Measurements from ENCODE around the gene KIF3C. TPM values are rescaled to one million over a fixed set of nuclear protein-coding genes. Genes with fewer than 3 reads are reported as not detected.
"Not testable (repeated sequence)": the region's sequence is repeated elsewhere in the genome, so short reads cannot be mapped to it uniquely, and the experiment has no call there.

KIF3C gene
- total RNA-seq, 1 experiment from 2014 or later = 41.4 TPM

GRCh38 chr2:25912851-25913695 is 69.2 kb downstream of the KIF3C start:
- H3K9ac ChIP-seq (ENCODE audit: extremely low read depth, insufficient read length, low read length) = no peak overlapping the region
- no peaks in the 10 kb centered on the region for H3K79me1 ChIP-seq (ENCODE audit: insufficient read depth, low read depth, low read length, poor library complexity, severe bottlenecking)
- no CpG with 5 or more reads among the region's 10 CpGs for WGBS (ENCODE audit: extremely low coverage, insufficient read length, low lambda C conversion rate)
- no peak overlapping the region for H3K4ac ChIP-seq (ENCODE audit: low read depth, low read length)
- no peak overlapping the region for H2BK5ac ChIP-seq (ENCODE audit: insufficient read length, low read length)
- peak overlapping the region; percentile 79 for H3K4me2 ChIP-seq (ENCODE audit: insufficient read depth, insufficient read length, low read length)
- no peak overlapping the region for H2AFZ ChIP-seq (ENCODE audit: low read length)
- H3K4me1 ChIP-seq (ENCODE audit: insufficient read depth, low read length) = no peaks in the 10 kb centered on the region
- H2BK12ac ChIP-seq (ENCODE audit: insufficient read length, low read depth, low read length) = no peak overlapping the region
- no peak overlapping the region for H3K23ac ChIP-seq (ENCODE audit: insufficient read length, low read depth, low read length)
- no peak overlapping the region for H4K5ac ChIP-seq (ENCODE audit: insufficient read length, low read depth, low read length)
- Mint-ChIP-seq H3K9me3 (peaks cover 9 to 14% of the 10 kb centered on the region in 2 experiments; a peak in 4 of 5 replicates), H3K36me3 (ENCODE audit: insufficient read depth in 1 of 3, low read depth in 3 of 3) (peaks cover 0 to 9% (median 2%) of the 10 kb centered on the region in 3 experiments; a peak in 5 of 7 replicates), H3K4me1 (peaks cover 26 to 27% of the 10 kb centered on the region in 2 experiments), H3K27ac (peak overlapping the region; percentile 87 to 95 (median 93)), H3K4me3 (peak overlapping the region; percentile 38 to 74), H3K27me3 (ENCODE audit: low read depth) (no peaks in the 10 kb centered on the region)
- H3K9me3 ChIP-seq (ENCODE audit: control insufficient read depth, low read depth, low read length) = no peaks in the 10 kb centered on the region
- TF ChIP-seq, protein P1, sequence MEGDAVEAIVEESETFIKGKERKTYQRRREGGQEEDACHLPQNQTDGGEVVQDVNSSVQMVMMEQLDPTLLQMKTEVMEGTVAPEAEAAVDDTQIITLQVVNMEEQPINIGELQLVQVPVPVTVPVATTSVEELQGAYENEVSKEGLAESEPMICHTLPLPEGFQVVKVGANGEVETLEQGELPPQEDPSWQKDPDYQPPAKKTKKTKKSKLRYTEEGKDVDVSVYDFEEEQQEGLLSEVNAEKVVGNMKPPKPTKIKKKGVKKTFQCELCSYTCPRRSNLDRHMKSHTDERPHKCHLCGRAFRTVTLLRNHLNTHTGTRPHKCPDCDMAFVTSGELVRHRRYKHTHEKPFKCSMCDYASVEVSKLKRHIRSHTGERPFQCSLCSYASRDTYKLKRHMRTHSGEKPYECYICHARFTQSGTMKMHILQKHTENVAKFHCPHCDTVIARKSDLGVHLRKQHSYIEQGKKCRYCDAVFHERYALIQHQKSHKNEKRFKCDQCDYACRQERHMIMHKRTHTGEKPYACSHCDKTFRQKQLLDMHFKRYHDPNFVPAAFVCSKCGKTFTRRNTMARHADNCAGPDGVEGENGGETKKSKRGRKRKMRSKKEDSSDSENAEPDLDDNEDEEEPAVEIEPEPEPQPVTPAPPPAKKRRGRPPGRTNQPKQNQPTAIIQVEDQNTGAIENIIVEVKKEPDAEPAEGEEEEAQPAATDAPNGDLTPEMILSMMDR (conservative IDR thresholded peaks at IDR 0.05) = no peak
- H3K27ac ChIP-seq (ENCODE audit: insufficient read length, low read depth, low read length) = peak overlapping the region; percentile 75
- no peak overlapping the region for H3K56ac ChIP-seq (ENCODE audit: insufficient read length, low read depth, low read length)
- no peak overlapping the region for H3K18ac ChIP-seq (ENCODE audit: insufficient read length, low read depth, low read length)
- H2AK5ac ChIP-seq (ENCODE audit: insufficient read length, low read length) = no peak overlapping the region
- H2BK120ac ChIP-seq (ENCODE audit: low read depth, low read length, poor library complexity, severe bottlenecking) = no peak overlapping the region
- no peak overlapping the region for H4K91ac ChIP-seq (ENCODE audit: insufficient read length, low read depth, low read length)
- H3K23me2 ChIP-seq (ENCODE audit: insufficient read length, low read depth, low read length, poor library complexity, severe bottlenecking) = peaks cover 3% of the 10 kb centered on the region
- H3K79me2 ChIP-seq (ENCODE audit: insufficient read depth, low read length) = no peaks in the 10 kb centered on the region
- no peak overlapping the region for H3K14ac ChIP-seq (ENCODE audit: insufficient read depth, low read length)
- no peaks in the 10 kb centered on the region for H3K27me3 ChIP-seq (ENCODE audit: insufficient read depth, low read length)
- no peak overlapping the region for H2BK20ac ChIP-seq (ENCODE audit: low read depth, low read length, poor library complexity, severe bottlenecking)
- peak; percentile 73 for DNase-seq
- H3T11ph ChIP-seq (ENCODE audit: low read length) = no peak overlapping the region
- H2BK15ac ChIP-seq (ENCODE audit: low read depth, low read length) = no peak overlapping the region
- H4K20me1 ChIP-seq (ENCODE audit: control insufficient read depth, insufficient read depth, insufficient read length) = no peaks in the 10 kb centered on the region
- H4K8ac ChIP-seq (replicated peaks; ENCODE audit: insufficient read length, low read depth, low read length) = no peak overlapping the region

DNA sequence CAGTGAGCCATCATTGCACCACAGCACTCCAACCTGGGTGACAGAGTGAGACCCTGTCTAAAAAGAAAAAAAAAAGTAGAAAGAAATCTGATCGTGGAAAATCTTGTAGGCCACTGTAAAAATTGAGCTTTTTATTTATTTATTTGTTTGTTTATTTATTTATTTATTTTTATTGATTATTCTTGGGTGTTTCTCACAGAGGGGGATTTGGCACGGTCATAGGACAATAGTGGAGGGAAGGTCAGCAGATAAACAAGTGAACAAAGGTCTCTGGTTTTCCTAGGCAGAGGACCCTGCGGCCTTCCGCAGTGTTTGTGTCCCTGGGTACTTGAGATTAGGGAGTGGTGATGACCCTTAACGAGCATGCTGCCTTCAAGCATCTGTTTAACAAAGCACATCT is 72.7 kb downstream of the KIF3C start:
- H3K27me3 ChIP-seq (ENCODE audit: insufficient read depth, low read length); H3K23me2 ChIP-seq (ENCODE audit: insufficient read length, low read depth, low read length, poor library complexity, severe bottlenecking); H4K8ac ChIP-seq (replicated peaks; ENCODE audit: insufficient read length, low read depth, low read length); H3K9me3 ChIP-seq (ENCODE audit: control insufficient read depth, low read depth, low read length); H2BK5ac ChIP-seq (ENCODE audit: insufficient read length, low read length); H3K27me3 Mint-ChIP-seq (ENCODE audit: low read depth); H3K23ac ChIP-seq (ENCODE audit: insufficient read length, low read depth, low read length); H2AK5ac ChIP-seq (ENCODE audit: insufficient read length, low read length); H3K4me3 Mint-ChIP-seq; H3K14ac ChIP-seq (ENCODE audit: insufficient read depth, low read length); H3T11ph ChIP-seq (ENCODE audit: low read length); H3K4ac ChIP-seq (ENCODE audit: low read depth, low read length); H2BK15ac ChIP-seq (ENCODE audit: low read depth, low read length); H2BK12ac ChIP-seq (ENCODE audit: insufficient read length, low read depth, low read length); H2BK20ac ChIP-seq (ENCODE audit: low read depth, low read length, poor library complexity, severe bottlenecking); H3K4me2 ChIP-seq (ENCODE audit: insufficient read depth, insufficient read length, low read length); H3K9ac ChIP-seq (ENCODE audit: extremely low read depth, insufficient read length, low read length); H4K20me1 ChIP-seq (ENCODE audit: control insufficient read depth, insufficient read depth, insufficient read length); H3K27ac Mint-ChIP-seq; H2AFZ ChIP-seq (ENCODE audit: low read length); H4K5ac ChIP-seq (ENCODE audit: insufficient read length, low read depth, low read length); H3K56ac ChIP-seq (ENCODE audit: insufficient read length, low read depth, low read length); H3K18ac ChIP-seq (ENCODE audit: insufficient read length, low read depth, low read length); H3K36me3 Mint-ChIP-seq (ENCODE audit: insufficient read depth in 1 of 3, low read depth in 3 of 3); H3K79me2 ChIP-seq (ENCODE audit: insufficient read depth, low read length); H3K27ac ChIP-seq (ENCODE audit: insufficient read length, low read depth, low read length); H2BK120ac ChIP-seq (ENCODE audit: low read depth, low read length, poor library complexity, severe bottlenecking); H3K79me1 ChIP-seq (ENCODE audit: insufficient read depth, low read depth, low read length, poor library complexity, severe bottlenecking); H4K91ac ChIP-seq (ENCODE audit: insufficient read length, low read depth, low read length); DNase-seq; H3K4me1 ChIP-seq (ENCODE audit: insufficient read depth, low read length): not testable (repeated sequence)
- Mint-ChIP-seq H3K4me1 (peaks cover 20 to 21% of the 10 kb centered on the region in 2 experiments), H3K9me3 (peaks cover 9 to 14% of the 10 kb centered on the region in 2 experiments; a peak in 4 of 5 replicates)
- no CpG with 5 or more reads among the region's 5 CpGs for WGBS (ENCODE audit: extremely low coverage, insufficient read length, low lambda C conversion rate)
